Esophagus muscularis mucosa (tissue), 3 donors: ENCODE measurements around the gene SMIM33.

Experiments
- POLR2A ChIP-seq: fragments of 450-650 bp; IDR thresholded peaks from one replicate; pipeline ENCODE4 v1.6.1; 2017; ENCODE audit warnings: antibody characterized with exemption, moderate library complexity, mild to moderate bottlenecking, low read depth
- POLR2AphosphoS5 ChIP-seq, 2 donors: sonication (generic); formaldehyde crosslinking; IDR thresholded peaks; one replicate each; pipeline ENCODE4 v1.6.1; 2017; ENCODE audit warnings: antibody characterized with exemption in 2 of 2
- TF ChIP-seq, protein P1 (sequence below), 3 experiments: fragments of 200-600 bp in 2 of 3; fragments of 450-650 bp in 1 of 3; sonication (generic) in 2 of 3; IDR thresholded peaks; one replicate each; pipeline ENCODE4 v1.5.1; 2017 to 2019; ENCODE audit warnings: antibody characterized with exemption in 3 of 3, mild to moderate bottlenecking in 2 of 3, moderate library complexity in 1 of 3

DNA sequence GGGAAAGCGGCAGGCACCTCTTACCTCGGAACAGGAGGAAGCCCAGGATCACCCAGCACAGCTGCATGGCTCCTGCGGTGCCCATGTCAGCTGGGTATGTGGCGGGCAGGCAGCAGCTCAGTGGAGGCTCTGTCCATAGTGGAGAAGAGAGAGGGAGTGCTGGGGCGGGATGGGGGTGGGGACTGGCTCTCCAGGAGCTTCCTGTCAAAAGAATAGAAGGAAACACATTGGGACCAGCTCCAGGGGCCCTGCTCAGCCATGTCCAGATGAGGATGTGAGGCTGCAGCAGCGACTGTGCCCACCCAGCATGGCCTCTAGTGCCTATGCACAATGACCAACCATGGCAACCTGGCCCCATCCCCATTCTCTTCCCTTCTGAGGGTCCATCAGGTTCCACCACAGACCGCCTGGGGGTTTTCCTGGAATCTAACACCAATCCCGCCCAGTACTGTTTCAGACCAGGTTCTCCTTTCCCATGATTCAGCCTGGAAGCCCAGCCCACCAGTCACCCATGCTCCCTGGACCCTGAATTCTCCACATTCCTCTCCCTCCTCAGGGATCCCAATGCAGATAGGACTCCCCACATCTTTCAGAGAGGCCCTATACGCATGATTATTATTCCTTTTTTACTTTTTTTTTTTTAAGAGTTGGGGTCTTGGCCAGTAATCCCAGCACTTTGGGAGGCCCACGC is 8.1 kb upstream of the SMIM33 start, which contains the start of gene ECSCR:
- TF ChIP-seq, protein P1, sequence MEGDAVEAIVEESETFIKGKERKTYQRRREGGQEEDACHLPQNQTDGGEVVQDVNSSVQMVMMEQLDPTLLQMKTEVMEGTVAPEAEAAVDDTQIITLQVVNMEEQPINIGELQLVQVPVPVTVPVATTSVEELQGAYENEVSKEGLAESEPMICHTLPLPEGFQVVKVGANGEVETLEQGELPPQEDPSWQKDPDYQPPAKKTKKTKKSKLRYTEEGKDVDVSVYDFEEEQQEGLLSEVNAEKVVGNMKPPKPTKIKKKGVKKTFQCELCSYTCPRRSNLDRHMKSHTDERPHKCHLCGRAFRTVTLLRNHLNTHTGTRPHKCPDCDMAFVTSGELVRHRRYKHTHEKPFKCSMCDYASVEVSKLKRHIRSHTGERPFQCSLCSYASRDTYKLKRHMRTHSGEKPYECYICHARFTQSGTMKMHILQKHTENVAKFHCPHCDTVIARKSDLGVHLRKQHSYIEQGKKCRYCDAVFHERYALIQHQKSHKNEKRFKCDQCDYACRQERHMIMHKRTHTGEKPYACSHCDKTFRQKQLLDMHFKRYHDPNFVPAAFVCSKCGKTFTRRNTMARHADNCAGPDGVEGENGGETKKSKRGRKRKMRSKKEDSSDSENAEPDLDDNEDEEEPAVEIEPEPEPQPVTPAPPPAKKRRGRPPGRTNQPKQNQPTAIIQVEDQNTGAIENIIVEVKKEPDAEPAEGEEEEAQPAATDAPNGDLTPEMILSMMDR (IDR thresholded peaks at IDR 0.05), result no peak
- TF ChIP-seq POLR2AphosphoS5 (IDR thresholded peaks at IDR 0.05), result no peak
- TF ChIP-seq POLR2A, result no peak
